ENCODE data around the gene IL1RAPL2. TPM values are rescaled to one million over a fixed set of nuclear protein-coding genes. Genes with fewer than 3 reads are reported as not detected.
"Not testable (repeated sequence)": the region's sequence is repeated elsewhere in the genome, so short reads cannot be mapped to it uniquely, and the experiment has no call there.

The IL1RAPL2 gene
- total and polyA plus RNA-seq, 2 of the 8 experiments (the other 6 are each of a cell fraction or from before 2014, with no cell fraction given): 0.20 to 1.3 TPM

- H2BK15ac ChIP-seq (ENCODE audit: low read length); H3K36me3 ChIP-seq (ENCODE audit: control insufficient read depth in 2 of 4, insufficient read depth in 4 of 4, low read length in 3 of 4); H4K20me1 ChIP-seq (replicated peaks in 1 of 2; ENCODE audit: control insufficient read depth in 1 of 2, insufficient read depth in 2 of 2, low read length in 2 of 2); H2BK20ac ChIP-seq (ENCODE audit: low read length); FAIRE-seq; POLR2A ChIA-PET (ENCODE audit: partially characterized antibody); H3K14ac ChIP-seq (ENCODE audit: insufficient read length); H3K27me3 ChIP-seq (replicated peaks in 1 of 4; ENCODE audit: control insufficient read depth in 3 of 4, extremely low read depth in 1 of 4, insufficient read depth in 3 of 4, low read length in 3 of 4); H3K56ac ChIP-seq (replicated peaks; ENCODE audit: insufficient read length, low read depth, low read length); H2AK5ac ChIP-seq (ENCODE audit: low read depth, low read length); CTCF ChIA-PET (ENCODE audit: partially characterized antibody); H3K9me3 ChIP-seq (ENCODE audit: insufficient read depth in 2 of 2, low read depth in 1 of 2, low read length in 1 of 2); H2BK12ac ChIP-seq (ENCODE audit: low read depth, low read length); H3K79me2 ChIP-seq (ENCODE audit: control insufficient read depth in 1 of 2, insufficient read depth in 2 of 2, low read length in 2 of 2); H2BK5ac ChIP-seq (ENCODE audit: low read depth, low read length); H3K18ac ChIP-seq (ENCODE audit: extremely low read depth, low read length); H3K9ac ChIP-seq (replicated peaks in 1 of 4; ENCODE audit: extremely low read depth in 1 of 4, low read depth in 3 of 4, low read length in 3 of 4); DNase-seq (ENCODE audit: low read depth in 1 of 2, low spot score in 2 of 2); H3K23me2 ChIP-seq (ENCODE audit: low read depth, low read length); H2BK120ac ChIP-seq (replicated peaks; ENCODE audit: low read depth, low read length); H4K8ac ChIP-seq (ENCODE audit: extremely low read depth, insufficient read depth, low read length); H4K5ac ChIP-seq (ENCODE audit: insufficient read length, low read depth, low read length); H4K91ac ChIP-seq (replicated peaks; ENCODE audit: insufficient read length, low read length); H3K4me2 ChIP-seq (ENCODE audit: insufficient read depth in 1 of 2, low read depth in 2 of 2, low read length in 2 of 2); H2AFZ ChIP-seq (ENCODE audit: low read length); H3K23ac ChIP-seq (ENCODE audit: insufficient read length); H3K4me1 ChIP-seq (replicated peaks in 1 of 4; ENCODE audit: control insufficient read depth in 3 of 4, insufficient read depth in 4 of 4, low read length in 3 of 4); H3K79me1 ChIP-seq (ENCODE audit: low read depth, low read length); H3K4ac ChIP-seq (replicated peaks; ENCODE audit: insufficient read length, low read depth, low read length); H3K4me3 ChIP-seq (ENCODE audit: extremely low read depth in 1 of 4, insufficient read depth in 2 of 4, low read depth in 3 of 4, low read length in 4 of 4); H3K27ac ChIP-seq (ENCODE audit: low read depth, low read length): not testable (repeated sequence)
- WGBS, 2 experiments (ENCODE audit: extremely low coverage in 1 of 2, insufficient coverage in 1 of 2, insufficient read length in 1 of 2, insufficient replicate concordance in 2 of 2, low coverage in 1 of 2, low lambda C conversion rate in 2 of 2, missing lambda C conversion rate in 1 of 2): 71% methylated on average over 1 of the region's 3 CpGs; no CpG with 5 or more reads in 1 of the 2 experiments
These were observed 671.4 kb downstream of the IL1RAPL2 start for GRCh38 chrX:105237407-105237806.

Data from H1 (cell line).